Stomach (tissue), 9 donors: ENCODE data around the gene MREG. TPM values are rescaled to one million over a fixed set of nuclear protein-coding genes. Genes with fewer than 3 reads are reported as not detected.

Experiments used
- DNase-seq, 2 donors: peaks; one replicate each; pipeline versions ENCODE4 v3.0.0 to v3.0.0-alpha.2; 2013 to 2019
- H3K27ac ChIP-seq, 5 donors: fragments of 200-600 bp in 4 of 5; sonication (generic) in 4 of 5; one replicate each; pipeline ENCODE4 v1.5.1; 2013 to 2019; ENCODE audit warnings: mild to moderate bottlenecking in 1 of 5, moderate library complexity in 1 of 5
- H3K27me3 ChIP-seq, 3 donors: fragments of 200-600 bp; sonication (generic); one replicate each; pipeline ENCODE4 v1.5.1; 2017 to 2019; ENCODE audit warnings: mixed run types in 1 of 3
- H3K36me3 ChIP-seq, 4 donors: fragments of 200-600 bp; sonication (generic); 1 replicate in 3 of 4; 2 replicates in 1 of 4; pipeline ENCODE4 v1.5.1; 2016 to 2019
- H3K4me1 ChIP-seq, 4 donors: fragments of 200-600 bp; sonication (generic); one replicate each; pipeline ENCODE4 v1.5.1; 2016 to 2019
- H3K4me3 ChIP-seq, 4 donors: fragments of 200-600 bp; sonication (generic) in 3 of 4; one replicate each; pipeline ENCODE4 v1.5.1; 2016 to 2019; ENCODE audit warnings: mild to moderate bottlenecking in 1 of 4
- H3K9me3 ChIP-seq, 4 donors: fragments of 200-600 bp; sonication (generic); one replicate each; pipeline ENCODE4 v1.5.1; 2016 to 2019
- CTCF ChIP-seq, 7 experiments: fragments of 450-650 bp in 4 of 7; fragments of 200-600 bp in 3 of 7; sonication (generic) in 3 of 7; IDR thresholded peaks; one replicate each; pipeline ENCODE4 v1.5.1; 2016 to 2019; ENCODE audit warnings: antibody characterized with exemption in 7 of 7, control low read depth in 2 of 7, mild to moderate bottlenecking in 1 of 7
- EP300 ChIP-seq: sonication (generic); formaldehyde crosslinking; IDR thresholded peaks from one replicate; pipeline ENCODE4 v1.6.1; 2017; ENCODE audit warnings: antibody characterized with exemption
- POLR2A ChIP-seq, 4 donors: fragments of 450-650 bp; IDR thresholded peaks; one replicate each; pipeline ENCODE4 v1.6.1; 2016; ENCODE audit warnings: antibody characterized with exemption in 4 of 4, control low read depth in 2 of 4, mild to moderate bottlenecking in 1 of 4, moderate library complexity in 1 of 4
- POLR2AphosphoS5 ChIP-seq, 3 donors: sonication (generic); formaldehyde crosslinking; IDR thresholded peaks; one replicate each; pipeline ENCODE4 v1.6.1; 2016; ENCODE audit warnings: antibody characterized with exemption in 3 of 3
- WGBS, 5 donors: extraction: QIAGEN DNeasy Blood & Tissue Kit in 3 of 5; methylation state at CpG; one replicate each; pipeline versions ENCODE4 v1.1.5 to v1.1.7; 2013 to 2018; 5-methylcytosine and 5-hydroxymethylcytosine counted together
- intact Hi-C: fragments of 100-400 bp; cut with DNase I; formaldehyde crosslinking; loops from one replicate; pipeline ENCODE4 v1.15.1; 2023; ENCODE audit warnings: low total_unique reads
- polyA plus RNA-seq, 3 donors: library from polyadenylated mRNA; stranded (reverse); fragments of 200-250 nt; gene quantifications; one replicate each; pipeline ENCODE4 v1.2.3, GENCODE V29; 2013
- total RNA-seq, 5 donors: library from RNA; depleted of rRNA; stranded (reverse); fragments of >200 nt; gene quantifications; one replicate each; pipeline versions ENCODE4 v1.1.0 to v1.2.3, GENCODE V29; 2014 to 2016
- donor health status: healthy with polysubstance abuse.
- donor health status: Bipolar disorder and iron deficiency.
- donor health status: healthy.

The MREG gene
- total and polyA plus RNA-seq, 8 donors = 2.2 to 21.7 (median 4.6) TPM

GRCh38 chr2:215974700-215975429, 38.5 kb downstream of the MREG start:
- H3K4me3 ChIP-seq = no peak overlapping the region
- WGBS, 5 donors = 83 to 92% (median 87%) methylated on average over 2 of the region's 2 CpGs
- DNase-seq = no peak

GRCh38 chr2:215973954-215974699, 39.2 kb downstream of the MREG start:
- TF ChIP-seq CTCF (IDR thresholded peaks at IDR 0.05) (no peak), EP300 (no peak), POLR2A (IDR thresholded peaks at IDR 0.05) (no peak), POLR2AphosphoS5 (IDR thresholded peaks at IDR 0.05) (no peak)
- 52 to 76% (median 60%) methylated on average over 6 of the region's 6 CpGs for WGBS, 5 donors
- Histone ChIP-seq H3K27ac (peak overlapping the region in 1 of 5 donors; percentile 36), H3K4me3 (no peak overlapping the region), H3K4me1 (peaks cover 0 to 13% (median 0%) of the 10 kb centered on the region in 4 donors), H3K9me3 (no peaks in the 10 kb centered on the region), H3K27me3 (no peaks in the 10 kb centered on the region), H3K36me3 (peaks cover 0 to 4% (median 0%) of the 10 kb centered on the region in 4 donors)
- intact Hi-C loops = no loop called here
- DNase-seq = peak in 1 of 2 donors; percentile 38

More at GRCh38 chr2:215974700-215975429, 38.5 kb downstream of the MREG start:
- intact Hi-C loops = no loop called here
- Histone ChIP-seq H3K27ac (no peak overlapping the region), H3K4me1 (peaks cover 0 to 15% (median 0%) of the 10 kb centered on the region in 4 donors), H3K36me3 (peaks cover 0 to 4% (median 0%) of the 10 kb centered on the region in 4 donors), H3K9me3 (no peaks in the 10 kb centered on the region), H3K27me3 (no peaks in the 10 kb centered on the region)
- no peak for TF ChIP-seq EP300
- no peak for TF ChIP-seq POLR2AphosphoS5 (IDR thresholded peaks at IDR 0.05)
- no peak for TF ChIP-seq CTCF (IDR thresholded peaks at IDR 0.05)

GRCh38 chr2:215973145-215973792, 40.1 kb downstream of the MREG start:
- DNase-seq = no peak
- H3K27ac ChIP-seq = no peak overlapping the region

More at GRCh38 chr2:215973145-215973792, 40.1 kb downstream of the MREG start:
- Histone ChIP-seq H3K9me3 (no peaks in the 10 kb centered on the region), H3K36me3 (peaks cover 0 to 4% (median 0%) of the 10 kb centered on the region in 4 donors), H3K4me1 (peaks cover 0 to 13% (median 0%) of the 10 kb centered on the region in 4 donors), H3K27me3 (no peaks in the 10 kb centered on the region), H3K4me3 (no peak overlapping the region)
- intact Hi-C loops = no loop called here
- WGBS, 5 donors = 58 to 74% (median 63%) methylated on average over 7 of the region's 7 CpGs
- TF ChIP-seq CTCF (IDR thresholded peaks at IDR 0.05) = no peak
- TF ChIP-seq POLR2AphosphoS5 (IDR thresholded peaks at IDR 0.05) = no peak
